ENCODE measurements around the gene CD3E. TPM values are rescaled to one million over a fixed set of nuclear protein-coding genes. Genes with fewer than 3 reads are reported as not detected.
A peak's percentile ranks its signal among the peaks of the same experiment; 100 is the strongest.

CD3E gene
- total and polyA plus RNA-seq, 2 of the 13 experiments (the other 11 are each of a cell fraction or from before 2014, with no cell fraction given) = not detected

- TF ChIP-seq ARID4A (CRISPR knock-in tag; IDR thresholded peaks at IDR 0.05; ENCODE audit: borderline replicate concordance) (peak; percentile 53; the same call in 1 of the 2 replicates), TFDP1 (CRISPR knock-in tag; IDR thresholded peaks at IDR 0.05; ENCODE audit: borderline replicate concordance) (peak; percentile 79; the same call in 1 of the 2 replicates), EP300 (IDR thresholded peaks at IDR 0.05; ENCODE audit: low read depth in 2 of 2, low read length in 2 of 2) (peak in 1 of 2 experiments; percentile 18; a peak in 1 of 4 replicates), EP300 (CRISPR knock-in tag; IDR thresholded peaks at IDR 0.05; ENCODE audit: borderline replicate concordance) (no peak), FOXJ3 (CRISPR knock-in tag; IDR thresholded peaks at IDR 0.05; ENCODE audit: borderline replicate concordance) (no peak), ZNF382 (CRISPR knock-in tag; IDR thresholded peaks at IDR 0.05; ENCODE audit: borderline replicate concordance) (no peak), ZNF468 (CRISPR knock-in tag; IDR thresholded peaks at IDR 0.05) (no peak), MAFK (conservative IDR thresholded peaks at IDR 0.05 in 1 of 2, IDR thresholded peaks at IDR 0.05 in 1 of 2; ENCODE audit: low read length in 2 of 2) (no peak), HCFC1 (IDR thresholded peaks at IDR 0.05; ENCODE audit: low read depth, low read length) (no peak), ATF1 (CRISPR knock-in tag; IDR thresholded peaks at IDR 0.05) (no peak), ZNF747 (CRISPR knock-in tag; IDR thresholded peaks at IDR 0.05; ENCODE audit: borderline replicate concordance) (peak; percentile 37; the same call in 1 of the 2 replicates), GRHL1 (CRISPR knock-in tag; conservative IDR thresholded peaks at IDR 0.05) (no peak), SP5 (CRISPR knock-in tag; IDR thresholded peaks at IDR 0.05; ENCODE audit: borderline replicate concordance, low read depth) (0 out of 2 replicates have a peak, but pooled peaks have one; percentile 29), RXRB (CRISPR knock-in tag; IDR thresholded peaks at IDR 0.05; ENCODE audit: borderline replicate concordance) (no peak)
- TF ChIP-seq, protein P1, sequence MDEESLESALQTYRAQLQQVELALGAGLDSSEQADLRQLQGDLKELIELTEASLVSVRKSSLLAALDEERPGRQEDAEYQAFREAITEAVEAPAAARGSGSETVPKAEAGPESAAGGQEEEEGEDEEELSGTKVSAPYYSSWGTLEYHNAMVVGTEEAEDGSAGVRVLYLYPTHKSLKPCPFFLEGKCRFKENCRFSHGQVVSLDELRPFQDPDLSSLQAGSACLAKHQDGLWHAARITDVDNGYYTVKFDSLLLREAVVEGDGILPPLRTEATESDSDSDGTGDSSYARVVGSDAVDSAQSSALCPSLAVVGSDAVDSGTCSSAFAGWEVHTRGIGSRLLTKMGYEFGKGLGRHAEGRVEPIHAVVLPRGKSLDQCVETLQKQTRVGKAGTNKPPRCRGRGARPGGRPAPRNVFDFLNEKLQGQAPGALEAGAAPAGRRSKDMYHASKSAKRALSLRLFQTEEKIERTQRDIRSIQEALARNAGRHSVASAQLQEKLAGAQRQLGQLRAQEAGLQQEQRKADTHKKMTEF (CRISPR knock-in tag; IDR thresholded peaks at IDR 0.05) = peak; percentile 17; the same call in 1 of the 2 replicates
- TF ChIP-seq, protein P2, sequence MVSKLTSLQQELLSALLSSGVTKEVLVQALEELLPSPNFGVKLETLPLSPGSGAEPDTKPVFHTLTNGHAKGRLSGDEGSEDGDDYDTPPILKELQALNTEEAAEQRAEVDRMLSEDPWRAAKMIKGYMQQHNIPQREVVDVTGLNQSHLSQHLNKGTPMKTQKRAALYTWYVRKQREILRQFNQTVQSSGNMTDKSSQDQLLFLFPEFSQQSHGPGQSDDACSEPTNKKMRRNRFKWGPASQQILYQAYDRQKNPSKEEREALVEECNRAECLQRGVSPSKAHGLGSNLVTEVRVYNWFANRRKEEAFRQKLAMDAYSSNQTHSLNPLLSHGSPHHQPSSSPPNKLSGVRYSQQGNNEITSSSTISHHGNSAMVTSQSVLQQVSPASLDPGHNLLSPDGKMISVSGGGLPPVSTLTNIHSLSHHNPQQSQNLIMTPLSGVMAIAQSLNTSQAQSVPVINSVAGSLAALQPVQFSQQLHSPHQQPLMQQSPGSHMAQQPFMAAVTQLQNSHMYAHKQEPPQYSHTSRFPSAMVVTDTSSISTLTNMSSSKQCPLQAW (CRISPR knock-in tag; IDR thresholded peaks at IDR 0.05) = peak; percentile 56; the same call in 1 of the 2 replicates
These were observed 40.6 kb upstream of the CD3E start, which contains the start of gene MPZL2 (continued) for GRCh38 chr11:118263695-118264568.
